Right cardiac atrium (tissue), 5 donors: Measurements from ENCODE around the gene SPEF1. TPM values are rescaled to one million over a fixed set of nuclear protein-coding genes. Genes with fewer than 3 reads are reported as not detected.

Experiments used
- ATAC-seq, 2 donors: fragments of 200-7000 bp; cut with Tn5 transposase; one replicate each; pipeline versions ENCODE4 v1.8.0 to v1.9.1; 2020; ENCODE audit warnings: moderate library complexity in 2 of 2, mild to moderate bottlenecking in 1 of 2
- DNase-seq, 3 donors: peaks; one replicate each; pipeline ENCODE4 v3.0.0-alpha.2; 2020
- H3K27ac ChIP-seq: one replicate; pipeline ENCODE4 v1.5.1; 2013; ENCODE audit warnings: mild to moderate bottlenecking, low read length, control low read depth, moderate library complexity
- H3K27me3 ChIP-seq: one replicate; pipeline ENCODE4 v1.6.1; 2013; ENCODE audit not compliant: control insufficient read depth, insufficient read depth
- H3K4me1 ChIP-seq: one replicate; pipeline ENCODE4 v1.6.1; 2013; ENCODE audit warnings: low read length; ENCODE audit not compliant: control insufficient read depth, insufficient read depth
- H3K4me3 ChIP-seq: one replicate; pipeline ENCODE4 v1.5.1; 2013; ENCODE audit warnings: low read length, control low read depth
- H3K9me3 ChIP-seq: one replicate; pipeline ENCODE4 v1.6.1; 2013; ENCODE audit warnings: low read length; ENCODE audit not compliant: control insufficient read depth
- WGBS: extraction: QIAGEN DNeasy Blood & Tissue Kit; methylation state at CpG from one replicate; pipeline ENCODE4 v1.1.7; 2013; 5-methylcytosine and 5-hydroxymethylcytosine counted together
- intact Hi-C, 4 donors: fragments of 100-400 bp; cut with DNase I; formaldehyde crosslinking; loops; one replicate each; pipeline versions ENCODE4 v1.11.0 to v1.14.0; 2022 to 2023
- polyA plus RNA-seq: library from polyadenylated mRNA; stranded (reverse); fragments of 200-250 nt; gene quantifications from one replicate; pipeline ENCODE4 v1.2.3, GENCODE V29; 2013
- total RNA-seq, 4 donors: library from RNA; stranded (reverse); fragmentation: NEBNext Ultra II Directional; extraction: Animal tissue kit (Norgen Biotek cat#: 25700); gene quantifications; one replicate each; pipeline ENCODE4 v1.2.1, GENCODE V29; 2021
- donor health status: healthy with polysubstance abuse.
- donor health status: DM: no; HTN: yes; CAD: no.
- donor health status: DM: no; HTN: no; CAD: no.
- donor health status: DM: no; HTN: yes; CAD: no; lungs with severe emphysema.
- donor health status: DM: yes; HTN: yes; CAD: no.

Gene SPEF1
- total and polyA plus RNA-seq, 5 donors = 0.07 to 0.50 TPM; not detected in 3

DNA sequence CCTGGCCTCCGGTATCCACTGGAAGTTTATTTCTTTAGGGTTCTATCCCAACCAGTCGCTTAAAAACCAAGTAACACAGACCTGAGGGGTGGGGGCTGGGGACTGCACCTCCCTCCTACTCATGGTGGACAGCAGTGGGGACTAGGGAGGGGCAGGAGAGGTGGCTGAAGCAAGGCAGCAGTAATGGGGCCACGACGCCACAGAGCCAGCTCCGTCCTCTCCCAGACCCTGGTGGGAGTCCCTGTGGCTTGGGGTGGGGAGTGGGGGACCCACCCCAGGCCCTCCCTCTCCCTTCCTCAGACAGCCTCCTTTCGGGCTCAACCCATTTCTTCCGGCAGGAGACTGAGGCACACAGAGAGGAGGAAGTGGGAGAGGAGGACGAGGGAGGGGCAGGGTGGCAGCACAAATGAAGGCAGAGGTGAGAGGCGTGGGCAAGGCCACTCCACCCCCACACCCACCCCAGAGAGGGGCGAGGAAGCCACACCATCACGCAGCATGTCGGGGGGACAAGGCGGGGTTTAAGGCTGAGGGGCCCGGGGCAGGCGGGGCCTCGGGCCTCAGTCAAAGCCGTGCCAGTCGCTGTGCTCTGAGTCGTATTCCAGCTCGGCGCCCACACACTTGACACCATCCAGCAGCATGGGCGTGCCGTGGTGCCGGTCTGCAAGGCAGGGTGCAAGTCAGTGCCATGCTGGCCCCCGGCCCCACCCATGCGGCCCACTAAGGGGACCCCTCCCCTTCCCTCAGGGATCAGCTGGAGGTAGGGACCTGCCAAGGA, 27.6 kb downstream of the SPEF1 start:
- DNase-seq (peak in 2 of 3 donors; percentile 64 to 72), ATAC-seq (peak in 1 of 2 donors; percentile 5)
- H3K27me3 ChIP-seq = no peaks in the 10 kb centered on the region
- H3K27ac ChIP-seq = no peak overlapping the region
- no peak overlapping the region for H3K4me3 ChIP-seq
- WGBS = 72% methylated on average over 26 of the region's 26 CpGs
- H3K9me3 ChIP-seq = no peaks in the 10 kb centered on the region
- intact Hi-C loops = no loop called here
- no peaks in the 10 kb centered on the region for H3K4me1 ChIP-seq

DNA sequence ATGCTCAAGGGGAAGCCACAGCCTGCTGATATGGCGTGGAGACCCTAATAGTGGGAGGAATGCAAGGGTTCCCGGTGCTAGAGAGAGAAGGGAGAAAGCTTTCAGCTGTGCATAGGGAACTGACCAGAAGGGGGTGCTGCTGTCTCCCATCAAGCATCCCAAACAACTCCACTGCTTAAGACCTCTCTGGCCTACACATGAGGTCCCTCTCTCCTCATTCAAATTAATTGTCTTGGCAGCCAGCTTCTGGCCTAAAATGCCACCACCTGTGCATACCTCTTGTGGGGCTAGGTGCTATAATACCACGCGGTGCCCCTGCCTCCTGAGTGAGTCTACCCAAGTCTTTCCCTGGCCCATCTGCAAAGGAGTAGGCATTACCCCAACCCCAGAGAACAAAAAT, 28.1 kb downstream of the SPEF1 start:
- Histone ChIP-seq H3K27ac (no peak overlapping the region), H3K27me3 (no peaks in the 10 kb centered on the region), H3K4me3 (no peak overlapping the region), H3K9me3 (no peaks in the 10 kb centered on the region), H3K4me1 (no peaks in the 10 kb centered on the region)
- ATAC-seq (peak; percentile 50 to 53), DNase-seq (peak; percentile 64 to 82 (median 65))
- intact Hi-C loops = no loop called here
- WGBS = 44% methylated on average over 4 of the region's 4 CpGs

DNA sequence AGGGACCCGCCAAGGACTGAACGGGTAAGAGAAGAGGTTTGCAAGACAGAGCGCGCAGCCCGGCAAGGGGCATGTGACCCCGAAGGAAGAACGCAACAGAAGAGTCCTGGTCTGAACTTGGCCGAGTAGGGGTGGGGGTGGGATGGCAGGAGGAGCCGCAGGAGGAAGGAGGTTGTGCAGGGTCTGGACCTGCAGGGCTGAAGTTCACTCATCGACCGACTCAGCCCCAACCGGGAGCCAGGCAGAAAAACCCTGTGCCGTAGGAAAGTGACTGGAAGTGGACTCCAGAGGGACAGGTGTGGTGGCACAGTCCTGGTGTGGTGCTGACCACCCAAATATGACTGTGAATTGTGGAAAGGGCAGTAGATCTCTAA, 28.9 kb downstream of the SPEF1 start:
- intact Hi-C loops = no loop called here
- H3K4me1 ChIP-seq = no peaks in the 10 kb centered on the region
- H3K27me3 ChIP-seq = no peaks in the 10 kb centered on the region
- H3K4me3 ChIP-seq = peak overlapping the region; percentile 14
- no peak for DNase-seq
- no peak overlapping the region for H3K27ac ChIP-seq
- no peaks in the 10 kb centered on the region for H3K9me3 ChIP-seq
- 38% methylated on average over 13 of the region's 13 CpGs for WGBS
- peak in 1 of 2 donors; percentile 0 for ATAC-seq

DNA sequence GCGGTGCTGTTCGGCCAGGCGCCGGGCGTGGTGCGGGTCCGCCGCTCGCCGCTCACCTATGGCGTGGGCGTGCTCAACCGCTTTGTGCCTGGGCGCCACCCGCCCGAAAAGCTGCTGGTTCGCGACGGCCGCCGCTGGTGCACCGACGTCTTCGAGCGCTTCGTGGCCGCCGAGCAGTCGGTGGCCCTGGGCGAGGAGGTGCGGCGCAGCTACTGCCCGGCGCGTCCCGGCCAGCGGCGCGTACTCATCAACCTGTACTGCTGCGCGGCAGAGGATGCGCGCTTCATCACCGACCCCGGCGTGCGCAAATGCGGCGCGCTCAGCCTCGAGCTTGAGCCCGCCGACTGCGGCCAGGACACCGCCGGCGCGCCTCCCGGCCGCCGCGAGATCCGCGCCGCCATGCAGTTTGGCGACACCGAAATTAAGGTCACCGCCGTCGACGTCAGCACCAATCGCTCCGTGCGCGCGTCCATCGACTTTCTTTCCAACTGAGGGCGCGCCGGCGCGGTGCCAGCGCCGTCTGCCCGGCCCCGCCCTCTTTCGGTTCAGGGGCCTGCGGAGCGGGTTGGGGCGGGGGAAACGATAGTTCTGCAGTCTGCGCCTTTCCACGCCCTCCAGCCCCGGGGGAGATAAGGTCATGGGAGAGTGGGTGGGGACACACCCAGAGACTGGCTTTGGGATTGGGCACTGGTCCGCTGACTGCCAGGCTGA, 29.4 kb downstream of the SPEF1 start:
- H3K27me3 ChIP-seq = no peaks in the 10 kb centered on the region
- peak overlapping the region; percentile 14 for H3K4me3 ChIP-seq
- no peaks in the 10 kb centered on the region for H3K4me1 ChIP-seq
- DNase-seq (peak; percentile 84 to 94 (median 94)), ATAC-seq (peak; percentile 77 to 79)
- H3K9me3 ChIP-seq = no peaks in the 10 kb centered on the region
- WGBS = 49% methylated on average over 95 of the region's 95 CpGs
- no peak overlapping the region for H3K27ac ChIP-seq
- intact Hi-C loops = no loop called here

DNA sequence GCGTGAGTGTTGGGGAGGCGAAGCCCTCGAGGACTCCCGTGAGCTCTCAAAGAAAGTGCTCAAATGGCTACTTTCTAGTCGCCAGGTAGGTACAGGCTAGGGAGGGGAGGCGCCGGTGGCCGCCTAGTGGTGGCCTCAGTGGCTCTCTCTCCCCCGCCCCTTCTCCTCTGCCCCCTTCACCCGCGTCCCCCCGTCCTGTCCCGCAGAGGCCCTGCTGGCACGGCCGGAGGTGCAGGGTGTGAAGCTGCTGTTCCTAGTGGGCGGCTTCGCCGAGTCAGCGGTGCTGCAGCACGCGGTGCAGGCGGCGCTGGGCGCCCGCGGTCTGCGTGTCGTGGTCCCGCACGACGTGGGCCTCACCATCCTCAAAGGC, 30.0 kb downstream of the SPEF1 start:
- no peak overlapping the region for H3K4me3 ChIP-seq
- WGBS = 68% methylated on average over 31 of the region's 31 CpGs
- intact Hi-C loops = no loop called here
- ATAC-seq (no peak), DNase-seq (no peak)
- H3K27me3 ChIP-seq = no peaks in the 10 kb centered on the region
- no peaks in the 10 kb centered on the region for H3K9me3 ChIP-seq
- no peak overlapping the region for H3K27ac ChIP-seq
- H3K4me1 ChIP-seq = no peaks in the 10 kb centered on the region

DNA sequence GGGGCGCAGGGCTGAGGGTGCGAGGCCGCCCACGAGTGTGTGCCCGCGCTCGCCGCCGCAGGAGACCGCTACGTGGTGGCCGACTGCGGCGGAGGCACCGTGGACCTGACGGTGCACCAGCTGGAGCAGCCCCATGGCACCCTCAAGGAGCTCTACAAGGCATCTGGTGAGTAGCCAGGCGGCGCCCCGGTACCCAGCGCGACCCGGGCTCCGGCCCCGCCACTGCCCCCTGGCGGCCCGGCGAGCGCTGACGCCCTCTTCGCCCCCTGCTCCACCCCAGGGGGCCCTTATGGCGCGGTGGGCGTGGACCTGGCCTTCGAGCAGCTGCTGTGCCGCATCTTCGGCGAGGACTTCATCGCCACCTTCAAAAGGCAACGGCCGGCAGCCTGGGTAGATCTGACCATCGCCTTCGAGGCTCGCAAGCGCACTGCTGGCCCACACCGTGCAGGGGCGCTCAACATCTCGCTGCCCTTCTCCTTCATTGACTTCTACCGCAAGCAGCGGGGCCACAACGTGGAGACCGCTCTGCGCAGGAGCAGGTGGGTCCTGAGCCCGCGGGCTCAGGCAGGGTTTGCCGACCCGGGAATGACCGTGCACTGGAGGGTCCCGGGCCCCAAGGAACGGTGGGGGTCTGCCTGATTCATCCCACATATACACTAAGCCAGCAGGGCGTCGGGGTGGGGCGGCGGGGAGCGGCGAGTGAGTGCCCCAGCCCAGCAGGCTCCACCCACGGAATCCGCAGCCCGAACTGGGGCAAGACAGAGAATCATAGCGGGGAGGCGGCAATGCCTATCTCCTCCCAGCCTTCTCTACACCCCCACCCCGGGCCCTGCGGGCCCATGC, 31.3 kb downstream of the SPEF1 start:
- Histone ChIP-seq H3K9me3 (no peaks in the 10 kb centered on the region), H3K4me3 (no peak overlapping the region), H3K27me3 (no peaks in the 10 kb centered on the region), H3K4me1 (no peaks in the 10 kb centered on the region), H3K27ac (no peak overlapping the region)
- intact Hi-C loops = no loop called here
- DNase-seq = peak in 2 of 3 donors; percentile 69 to 71
- no peak for ATAC-seq
- WGBS = 56% methylated on average over 72 of the region's 72 CpGs

DNA sequence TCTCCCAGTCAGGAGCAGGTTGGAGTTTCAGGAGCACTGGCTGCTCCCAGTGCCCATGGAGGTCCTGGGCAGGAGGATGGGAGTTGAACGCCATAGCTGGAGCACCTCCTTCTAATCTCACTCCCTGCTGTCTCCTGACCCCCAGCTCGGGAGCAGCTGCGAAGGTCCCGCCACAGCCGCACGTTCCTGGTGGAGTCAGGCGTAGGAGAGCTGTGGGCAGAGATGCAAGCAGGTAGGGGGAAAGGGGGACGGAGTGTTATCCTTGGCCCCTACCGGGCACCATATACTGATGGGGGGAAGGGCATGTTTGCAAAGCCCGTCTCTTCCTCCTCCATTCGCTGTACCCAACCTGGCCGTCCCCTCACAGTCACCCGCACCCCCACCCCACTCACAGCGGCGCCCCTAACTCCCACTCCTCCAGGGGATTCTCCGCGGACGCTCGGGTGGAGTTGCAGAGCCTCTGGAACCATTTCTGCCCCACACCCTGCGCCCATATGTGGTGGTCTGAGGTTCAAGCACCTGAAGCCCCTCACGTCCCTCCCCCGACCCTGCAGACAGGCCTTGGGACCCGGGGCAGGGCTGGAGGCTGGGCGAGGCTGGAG, 32.1 kb downstream of the SPEF1 start:
- Histone ChIP-seq H3K27ac (no peak overlapping the region), H3K9me3 (no peaks in the 10 kb centered on the region), H3K27me3 (no peaks in the 10 kb centered on the region), H3K4me1 (no peaks in the 10 kb centered on the region), H3K4me3 (no peak overlapping the region)
- intact Hi-C loops = no loop called here
- DNase-seq (peak in 1 of 3 donors; percentile 63), ATAC-seq (no peak)
- 77% methylated on average over 24 of the region's 24 CpGs for WGBS

DNA sequence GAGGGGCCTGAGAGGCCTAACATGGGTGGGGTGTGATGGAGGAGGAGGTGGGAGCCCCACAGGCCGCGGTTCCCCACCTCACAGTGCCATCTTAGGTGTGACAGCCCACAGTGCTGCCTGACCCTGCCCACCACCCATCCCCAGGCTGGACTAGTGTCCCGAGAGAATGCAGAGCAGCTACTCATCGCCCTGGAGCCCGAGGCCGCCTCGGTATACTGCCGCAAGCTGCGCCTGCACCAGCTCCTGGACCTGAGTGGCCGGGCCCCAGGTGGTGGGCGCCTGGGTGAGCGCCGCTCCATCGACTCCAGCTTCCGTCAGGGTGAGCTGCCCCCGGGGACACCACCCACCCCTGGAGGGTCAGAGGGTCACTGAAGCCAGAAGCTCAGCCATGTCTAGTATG, 33.2 kb downstream of the SPEF1 start:
- WGBS = 92% methylated on average over 16 of the region's 16 CpGs
- no peaks in the 10 kb centered on the region for H3K27me3 ChIP-seq
- DNase-seq (peak in 1 of 3 donors; percentile 62), ATAC-seq (no peak)
- no peak overlapping the region for H3K4me3 ChIP-seq
- intact Hi-C loops = no loop called here
- H3K4me1 ChIP-seq = no peaks in the 10 kb centered on the region
- no peak overlapping the region for H3K27ac ChIP-seq
- H3K9me3 ChIP-seq = no peaks in the 10 kb centered on the region

DNA sequence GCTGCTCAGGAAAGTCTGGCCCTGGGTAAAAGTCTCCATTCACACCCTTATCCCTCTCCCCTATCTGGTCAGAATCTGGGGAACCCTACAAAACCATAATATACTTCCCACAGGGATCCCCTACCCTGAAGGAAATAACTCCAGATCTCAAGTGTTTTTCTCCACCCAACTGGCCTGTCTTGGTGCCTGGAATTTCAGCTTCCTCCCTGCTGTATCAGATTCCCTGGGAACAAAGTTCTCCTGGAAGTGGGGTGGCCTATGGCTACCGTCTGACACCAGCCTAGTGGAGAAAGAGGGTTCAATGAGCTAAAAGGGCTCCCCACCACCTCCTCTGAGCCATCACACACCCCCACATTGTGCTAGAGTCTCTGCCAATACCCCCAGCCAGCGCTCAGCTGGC, 33.8 kb downstream of the SPEF1 start:
- Histone ChIP-seq H3K27ac (no peak overlapping the region), H3K4me1 (no peaks in the 10 kb centered on the region), H3K27me3 (no peaks in the 10 kb centered on the region), H3K4me3 (no peak overlapping the region), H3K9me3 (no peaks in the 10 kb centered on the region)
- 79% methylated on average over 2 of the region's 2 CpGs for WGBS
- intact Hi-C loops = no loop called here
- DNase-seq = no peak
- ATAC-seq = no peak

DNA sequence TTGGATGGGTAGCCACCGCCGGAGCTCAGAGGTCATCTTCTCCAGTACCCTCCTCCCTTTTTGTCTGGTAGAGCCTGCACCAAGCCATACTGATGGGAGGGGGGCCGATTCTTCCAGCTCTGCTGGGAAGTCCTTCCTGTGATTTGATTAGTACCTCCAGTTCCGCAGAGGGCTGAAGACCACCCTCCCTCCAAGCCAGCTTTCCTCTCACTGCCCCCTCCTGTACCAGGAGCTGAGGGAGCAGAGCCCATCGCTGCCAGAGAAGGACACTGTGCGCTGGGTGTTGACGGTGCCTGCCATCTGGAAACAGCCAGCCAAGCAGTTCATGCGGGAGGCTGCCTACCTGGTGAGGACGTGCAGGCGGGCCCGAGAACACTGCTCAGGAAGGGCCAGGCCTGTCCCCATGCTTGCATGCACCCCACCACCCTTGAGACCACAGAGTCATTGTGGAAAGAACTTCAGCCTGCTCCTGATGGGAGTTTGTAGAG, 35.5 kb downstream of the SPEF1 start:
- H3K27me3 ChIP-seq = no peaks in the 10 kb centered on the region
- ATAC-seq (no peak), DNase-seq (peak in 1 of 3 donors; percentile 44)
- no peak overlapping the region for H3K27ac ChIP-seq
- H3K4me3 ChIP-seq = no peak overlapping the region
- intact Hi-C loops = no loop called here
- 70% methylated on average over 11 of the region's 11 CpGs for WGBS
- H3K9me3 ChIP-seq = no peaks in the 10 kb centered on the region
- no peaks in the 10 kb centered on the region for H3K4me1 ChIP-seq
